Smooth muscle cell of the brain vasculature (primary cell): ENCODE measurements around the gene RABGEF1.
A peak's percentile ranks its signal among the peaks of the same experiment; 100 is the strongest.
"Not testable (repeated sequence)": the region's sequence is repeated elsewhere in the genome, so short reads cannot be mapped to it uniquely, and the experiment has no call there.

Source experiments
- DNase-seq: peaks from one replicate; pipeline ENCODE4 v3.0.0-alpha.2; 2012; ENCODE audit warnings: low read depth, low spot score

RABGEF1 gene

DNA sequence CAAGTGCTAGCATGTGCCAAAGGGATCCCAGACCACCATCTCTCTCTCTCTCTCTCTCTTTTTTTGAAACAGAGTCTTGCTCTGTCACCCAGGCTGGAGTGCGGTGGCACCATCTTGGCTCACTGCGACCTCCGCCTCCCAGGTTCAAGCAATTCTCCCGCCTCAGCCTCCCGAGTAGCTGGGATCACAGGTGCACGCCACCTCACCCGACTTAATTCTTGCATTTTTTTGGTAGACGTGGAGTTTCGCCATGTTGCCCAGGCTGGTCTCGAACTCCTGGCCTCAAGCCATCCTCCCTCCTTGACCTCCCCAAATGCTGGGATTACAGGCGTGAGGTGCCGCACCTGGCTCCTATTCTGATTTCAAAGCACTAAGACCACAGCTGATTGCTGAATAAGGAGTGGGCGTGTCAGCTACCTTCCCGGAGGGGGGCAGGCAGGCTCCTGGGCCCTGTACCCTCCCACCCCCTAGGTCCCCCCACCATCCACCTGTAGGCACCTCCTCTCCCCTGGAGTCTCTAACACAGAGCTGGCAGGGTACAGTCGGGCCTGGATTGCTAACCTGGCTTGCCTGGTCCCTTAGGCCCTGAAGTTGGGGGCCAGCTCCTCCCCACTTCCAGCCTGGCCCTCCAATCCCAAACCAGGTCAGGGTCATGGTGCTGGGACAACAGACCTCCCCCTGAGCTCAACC, 74.8 kb downstream of the RABGEF1 start:
- DNase-seq, result not testable (repeated sequence)

DNA sequence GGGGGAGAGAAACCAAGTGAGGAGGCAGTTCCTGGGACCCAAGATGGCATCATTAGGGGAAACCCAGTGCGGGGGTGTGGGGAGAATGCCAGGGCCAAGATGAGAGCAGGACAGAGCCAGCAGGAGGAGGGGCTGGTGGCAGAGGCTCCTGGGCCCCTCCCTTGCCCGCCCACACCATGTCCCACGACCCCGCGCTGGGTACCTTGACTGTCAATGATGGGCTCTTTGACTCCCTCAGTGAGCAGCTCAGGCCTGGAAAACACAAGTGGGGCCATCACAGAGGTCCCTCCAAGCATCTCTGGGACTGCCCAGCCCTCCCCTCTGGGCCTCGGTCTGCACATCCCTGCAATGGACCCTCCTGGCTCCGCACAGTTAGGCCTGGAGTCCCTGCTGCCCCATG, 75.4 kb downstream of the RABGEF1 start:
- no peak for DNase-seq

DNA sequence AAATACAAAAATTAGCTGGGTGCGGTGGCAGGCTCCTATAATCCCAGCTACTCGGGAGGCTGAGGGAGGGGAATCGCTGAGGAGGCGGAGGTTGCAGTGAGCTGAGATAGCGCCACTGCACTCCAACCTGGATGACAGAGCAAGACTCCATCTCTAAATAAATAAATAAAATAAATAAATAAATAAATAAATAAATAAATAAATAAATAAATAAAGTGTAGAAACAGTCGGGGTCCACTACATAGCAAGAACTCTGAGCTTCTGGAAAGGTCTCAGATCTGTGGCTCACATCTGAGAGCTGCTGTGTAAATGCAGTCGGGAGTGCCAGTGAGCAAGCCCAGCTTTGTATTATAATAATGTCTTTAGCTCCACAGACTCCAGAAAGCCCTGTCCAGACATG, 76.1 kb downstream of the RABGEF1 start:
- DNase-seq, result not testable (repeated sequence)

DNA sequence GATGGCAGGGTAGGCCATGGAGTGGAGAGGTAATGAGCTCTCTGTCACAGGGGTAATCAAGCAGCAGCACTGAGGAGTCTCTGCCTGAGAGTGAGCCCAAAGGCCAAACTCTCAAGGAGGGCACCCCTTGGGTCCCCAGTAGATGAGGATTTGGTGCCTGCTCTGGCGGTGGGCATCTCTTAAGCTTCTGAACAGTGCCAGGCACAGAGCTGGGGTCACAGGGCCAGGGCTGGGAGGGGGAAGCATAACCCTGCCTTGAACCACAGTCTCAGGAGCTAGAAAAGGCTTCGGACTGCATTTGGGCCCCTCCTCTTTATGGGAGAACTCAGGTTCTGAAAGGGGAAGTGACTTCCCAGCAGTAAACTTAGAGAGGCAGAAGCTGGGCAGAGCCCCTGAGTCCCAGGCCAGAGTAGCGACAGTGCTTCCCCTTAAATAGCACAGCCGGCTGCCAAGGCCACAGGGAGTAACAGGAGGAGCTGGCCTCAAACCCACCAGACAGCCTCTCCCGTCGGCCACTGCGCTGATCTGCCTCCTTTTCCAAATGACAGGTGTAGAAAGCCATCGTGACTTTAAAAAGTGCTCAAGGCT, 76.8 kb downstream of the RABGEF1 start:
- not testable (repeated sequence) for DNase-seq

DNA sequence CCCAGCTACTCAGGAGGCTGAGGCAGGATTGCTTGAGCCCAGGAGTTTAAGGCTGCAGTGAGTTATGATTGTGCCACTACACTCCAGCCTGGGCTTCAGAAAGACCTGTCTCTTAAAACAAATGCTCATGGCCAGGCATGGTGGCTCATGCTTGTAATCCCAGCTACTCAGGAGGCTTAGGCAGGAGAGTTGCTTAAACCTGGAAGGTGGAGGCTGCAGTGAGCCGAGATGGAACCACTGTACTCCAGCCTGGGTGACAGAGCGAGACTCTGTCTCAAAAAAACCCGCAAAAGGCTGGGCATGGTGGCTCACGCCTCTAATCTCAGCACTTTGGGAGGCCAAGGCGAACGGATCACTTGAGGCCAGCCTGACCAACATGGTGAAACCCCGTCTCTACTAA, 77.4 kb downstream of the RABGEF1 start:
- not testable (repeated sequence) for DNase-seq

DNA sequence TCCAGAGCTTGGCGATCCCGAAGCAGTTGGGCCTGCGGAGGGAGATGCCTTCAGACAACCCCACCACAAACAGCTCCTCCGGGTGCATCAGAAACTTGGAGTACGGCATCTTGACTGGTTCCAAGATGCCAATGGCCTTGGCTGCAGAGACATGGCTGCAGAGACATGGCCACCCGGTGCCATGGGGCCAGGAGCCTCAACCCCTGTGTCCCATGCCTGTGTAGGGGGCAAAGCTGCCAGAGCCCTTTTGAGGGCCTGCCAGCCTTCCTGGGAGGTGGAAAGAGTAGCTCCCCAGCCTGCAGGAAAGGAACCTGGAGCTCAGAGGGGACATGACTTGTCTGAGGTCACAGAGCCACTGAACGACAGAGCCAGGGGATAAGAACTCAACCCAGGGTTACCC, 83.5 kb downstream of the RABGEF1 start:
- DNase-seq, result no peak

DNA sequence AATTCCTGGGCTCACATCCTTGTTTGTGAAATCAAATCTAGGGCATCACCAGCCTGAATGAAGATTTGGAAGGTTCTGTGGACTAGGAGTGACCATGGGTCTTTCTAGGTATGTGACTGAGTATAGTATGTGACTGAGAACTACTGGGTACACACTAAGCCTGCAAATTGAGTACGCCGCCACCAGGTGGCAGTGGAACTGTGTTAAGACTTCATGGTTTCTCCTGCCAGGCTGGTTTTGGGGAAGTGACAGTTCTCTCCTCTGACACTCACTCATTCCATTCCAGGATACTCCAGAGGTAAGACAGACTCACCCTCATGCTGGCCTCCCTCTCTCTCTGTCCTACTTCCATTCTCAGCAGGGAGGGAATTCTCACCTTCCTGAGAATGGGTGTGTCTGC, 85.0 kb downstream of the RABGEF1 start:
- DNase-seq, result not testable (repeated sequence)

DNA sequence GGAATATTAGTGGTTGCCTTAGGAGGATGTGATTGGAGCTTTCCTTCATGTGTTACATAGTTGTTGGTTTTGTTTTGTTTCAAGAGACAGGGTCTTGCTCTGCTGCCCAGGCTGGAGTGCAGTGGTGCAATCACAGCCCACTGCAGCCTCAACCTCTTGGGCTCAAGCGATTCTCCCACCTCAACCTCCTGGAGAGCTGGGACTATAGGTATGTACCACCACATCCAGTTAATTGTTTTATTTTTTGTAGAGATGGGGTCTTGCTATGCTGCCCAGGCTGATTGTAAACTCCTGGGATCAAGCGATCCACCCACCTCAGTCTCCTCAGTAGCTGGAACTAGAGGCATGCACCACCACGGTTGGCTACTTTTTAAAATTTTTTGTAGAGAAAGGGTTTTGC, 86.1 kb downstream of the RABGEF1 start:
- no peak for DNase-seq

DNA sequence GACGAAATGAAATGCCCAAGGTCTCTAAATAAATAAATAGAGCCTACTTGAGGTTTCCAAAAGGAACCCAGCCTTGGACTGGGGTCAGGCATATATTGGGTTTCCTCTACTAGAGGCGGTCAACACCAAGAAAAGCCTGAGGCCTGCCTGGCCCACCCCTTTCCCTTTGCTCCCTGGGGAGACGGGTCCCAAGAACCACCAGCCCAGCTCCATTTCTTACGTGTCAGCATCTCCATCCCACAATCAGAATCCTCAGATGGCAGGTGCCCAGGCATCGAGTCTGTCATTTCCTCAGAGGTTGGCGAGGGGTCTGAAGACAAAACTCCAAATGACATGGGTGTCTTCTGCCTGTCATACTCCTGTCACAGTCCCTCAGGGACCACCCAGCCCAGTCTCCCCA, 90.4 kb downstream of the RABGEF1 start:
- DNase-seq, result not testable (repeated sequence)

DNA sequence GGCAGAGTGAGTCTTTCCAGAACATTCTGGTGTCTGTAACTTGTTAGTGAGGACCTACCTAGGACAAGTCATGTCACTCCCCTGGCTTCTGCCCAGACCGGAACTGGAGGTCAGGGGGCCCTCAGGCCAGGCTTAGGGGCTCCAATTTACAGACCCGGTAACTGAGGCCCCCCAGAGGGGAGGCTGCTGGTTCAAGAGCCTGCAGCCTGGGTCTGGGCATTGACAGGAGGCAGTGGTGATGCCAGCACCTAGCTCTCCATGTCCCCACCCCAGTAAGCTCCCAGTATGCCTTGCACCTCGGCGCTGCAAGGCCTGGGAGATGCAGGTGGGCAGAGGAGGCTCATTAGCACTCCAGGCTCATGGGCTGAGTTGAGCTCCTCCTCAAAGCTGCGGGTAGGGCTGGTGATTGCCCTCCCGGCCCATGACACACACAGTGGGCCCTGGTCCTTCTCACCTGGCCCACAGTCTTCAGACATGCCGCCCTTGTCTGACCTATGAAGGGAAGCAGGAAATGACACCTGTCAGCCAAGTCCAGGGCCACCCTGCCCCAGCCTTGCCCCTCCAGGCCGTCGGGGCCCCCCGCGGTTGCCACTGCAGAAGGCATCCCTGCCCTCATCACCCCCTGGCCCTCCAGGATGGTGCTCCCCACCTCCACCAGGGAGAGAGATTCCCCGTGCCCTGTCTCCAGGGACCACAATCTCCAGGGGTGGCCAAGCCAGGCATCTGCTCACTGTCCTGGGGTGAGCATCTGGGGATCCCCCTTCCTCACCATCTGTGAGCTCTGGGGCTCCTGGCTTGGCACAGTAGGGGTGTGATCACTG, 92.2 kb downstream of the RABGEF1 start:
- DNase-seq, result no peak

DNA sequence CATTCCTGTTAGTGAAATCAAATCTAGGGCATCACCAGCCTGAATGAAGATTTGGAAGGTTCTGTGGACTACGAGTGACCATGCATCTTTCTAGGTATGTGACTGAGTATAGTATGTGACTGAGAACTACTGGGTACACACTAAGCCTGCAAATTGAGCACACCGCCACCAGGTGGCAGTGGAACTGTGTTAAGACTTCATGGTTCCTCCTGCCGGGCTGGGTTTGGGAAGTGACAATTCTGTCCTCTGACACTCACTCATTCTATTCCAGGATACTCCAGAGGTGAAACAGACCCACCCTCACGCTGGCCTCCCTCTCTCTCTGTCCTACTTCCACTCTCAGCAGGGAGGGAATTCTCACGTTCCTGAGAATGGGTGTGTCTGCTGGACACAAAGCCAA, 96.5 kb downstream of the RABGEF1 start:
- DNase-seq, result no peak

DNA sequence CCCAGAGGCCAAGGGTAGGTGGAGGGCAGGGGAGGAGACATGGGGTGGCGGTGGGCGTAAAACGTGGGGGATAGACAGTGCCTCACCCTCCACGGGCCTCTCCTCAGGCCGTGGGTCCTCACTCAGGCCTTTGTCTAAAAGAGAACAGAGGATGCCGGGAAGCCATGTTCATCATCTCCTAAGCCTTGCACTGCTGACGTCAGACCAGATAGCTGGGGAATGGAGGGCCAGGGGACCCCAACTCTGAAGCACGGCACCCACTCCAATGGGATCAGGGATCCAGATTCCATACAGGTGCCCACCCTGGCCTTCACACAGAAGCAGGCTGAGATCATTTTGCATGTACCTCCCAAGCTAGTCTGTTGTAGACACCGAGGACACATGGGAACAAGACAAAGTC, 97.1 kb downstream of the RABGEF1 start:
- no peak for DNase-seq

DNA sequence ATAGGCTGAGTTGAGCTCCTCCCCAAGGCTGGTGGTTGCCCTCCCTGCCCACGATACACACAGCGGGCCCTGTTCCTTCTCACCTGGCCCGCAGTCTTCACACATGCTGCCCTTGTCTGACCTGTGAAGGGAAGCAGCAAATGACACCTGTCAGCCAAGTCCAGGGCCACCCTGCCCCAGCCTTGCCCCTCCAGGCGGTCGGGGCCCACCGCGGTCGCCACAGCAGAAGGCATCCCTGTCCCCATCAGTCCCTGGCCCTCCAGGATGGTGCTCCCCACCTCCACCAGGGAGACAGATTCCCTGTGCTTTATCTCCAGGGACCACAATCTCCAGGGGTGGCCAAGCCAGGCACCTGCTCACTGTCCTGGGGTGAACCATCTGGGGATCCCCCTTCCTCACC, 99.3 kb downstream of the RABGEF1 start:
- no peak for DNase-seq

DNA sequence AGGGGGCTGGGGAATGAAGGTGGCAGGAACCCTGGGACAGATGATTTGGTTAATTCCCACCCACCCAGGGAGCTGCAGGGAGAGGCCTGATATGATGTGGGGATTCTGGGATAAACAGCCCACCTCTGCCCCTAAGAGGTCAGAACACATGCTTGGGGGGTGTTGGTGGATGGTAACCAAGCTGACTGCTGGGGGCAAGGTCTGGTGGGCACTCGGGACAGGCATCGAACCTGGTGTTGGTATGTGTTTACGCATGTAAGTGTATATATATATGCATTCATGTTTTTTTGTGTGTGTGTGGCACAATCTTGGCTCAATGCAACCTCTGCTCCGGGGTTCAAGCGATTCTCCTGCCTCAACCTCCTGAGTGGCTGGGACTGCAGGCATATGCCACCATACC, 99.8 kb downstream of the RABGEF1 start:
- DNase-seq, result no peak

DNA sequence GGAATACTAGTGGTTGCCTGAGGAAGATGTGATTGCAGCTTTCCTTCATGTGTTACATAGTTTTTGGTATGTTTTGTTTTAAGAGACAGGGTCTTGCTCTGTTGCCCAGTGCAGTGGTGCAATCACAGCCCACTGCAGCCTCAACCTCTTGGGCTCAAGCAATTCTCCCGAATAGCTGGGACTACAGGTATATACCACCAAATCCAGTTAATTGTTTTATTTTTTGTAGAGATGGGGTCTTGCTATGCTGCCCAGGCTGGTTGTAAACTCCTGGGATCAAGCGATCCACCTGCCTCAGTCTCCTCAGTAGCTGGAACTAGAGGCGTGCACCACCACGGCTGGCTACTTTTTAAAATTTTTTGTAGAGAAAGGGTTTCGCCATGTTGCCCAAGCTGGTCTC, 101.4 kb downstream of the RABGEF1 start:
- DNase-seq, result no peak

DNA sequence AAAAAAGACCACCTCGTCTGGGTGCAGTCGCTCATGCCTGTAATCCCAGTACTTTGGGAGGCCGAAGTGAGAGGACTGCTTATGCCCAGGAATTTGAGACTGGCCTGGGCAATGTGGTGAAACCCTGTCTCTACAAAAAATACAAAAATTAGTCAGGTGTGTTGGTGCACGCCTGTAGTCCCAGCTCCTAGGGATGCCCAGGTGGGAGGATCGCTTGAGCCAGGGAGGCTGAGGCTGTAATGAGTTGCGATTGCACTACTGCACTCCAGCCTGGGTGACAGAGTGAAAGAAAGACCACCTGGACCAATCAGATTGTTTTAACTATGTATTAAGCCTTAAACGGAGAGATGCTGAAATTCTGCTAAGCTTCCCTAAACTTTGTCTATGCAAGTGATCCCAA, 103.0 kb downstream of the RABGEF1 start:
- not testable (repeated sequence) for DNase-seq

DNA sequence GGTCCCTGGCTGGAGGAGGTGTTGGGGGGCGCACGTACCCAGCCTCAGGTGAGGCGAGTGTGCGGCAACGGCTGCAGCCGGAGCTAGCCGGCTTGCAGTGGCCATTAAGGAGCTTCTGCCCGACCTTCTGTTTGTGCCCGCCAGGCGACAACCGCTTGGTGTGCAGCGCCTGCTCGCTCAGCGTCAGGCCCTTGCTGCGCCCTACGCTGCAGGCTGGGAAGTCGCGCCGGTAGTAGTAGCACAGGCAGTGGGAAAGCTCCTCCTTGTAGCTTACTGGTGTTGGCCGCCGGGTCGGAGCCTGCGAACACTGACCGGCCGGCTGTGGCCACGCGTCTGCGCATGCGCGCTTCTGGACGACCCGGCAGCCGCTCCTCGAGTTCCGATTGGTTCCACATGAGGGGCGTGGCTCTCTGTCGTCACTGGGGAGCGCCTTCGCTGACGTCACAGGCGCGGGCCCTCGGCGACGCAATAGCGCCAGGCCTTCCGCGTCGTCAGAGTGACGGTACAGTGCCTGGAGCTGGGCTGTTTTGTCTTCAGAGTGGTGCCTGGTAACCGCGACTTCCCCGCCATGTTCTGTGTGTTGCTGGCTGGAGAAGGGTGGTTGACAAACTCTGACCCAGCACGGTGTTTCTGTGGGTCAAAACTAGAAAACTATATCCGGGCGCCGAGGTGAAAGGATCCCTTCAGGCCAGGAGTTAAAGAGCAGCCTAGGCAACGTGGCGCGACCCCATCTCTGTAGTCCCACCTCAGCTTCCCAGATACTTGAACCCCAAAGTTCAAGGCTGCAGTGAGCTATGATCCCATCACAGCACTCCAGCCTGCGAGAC, 104.2 kb downstream of the RABGEF1 start:
- DNase-seq, result peak; percentile 96

DNA sequence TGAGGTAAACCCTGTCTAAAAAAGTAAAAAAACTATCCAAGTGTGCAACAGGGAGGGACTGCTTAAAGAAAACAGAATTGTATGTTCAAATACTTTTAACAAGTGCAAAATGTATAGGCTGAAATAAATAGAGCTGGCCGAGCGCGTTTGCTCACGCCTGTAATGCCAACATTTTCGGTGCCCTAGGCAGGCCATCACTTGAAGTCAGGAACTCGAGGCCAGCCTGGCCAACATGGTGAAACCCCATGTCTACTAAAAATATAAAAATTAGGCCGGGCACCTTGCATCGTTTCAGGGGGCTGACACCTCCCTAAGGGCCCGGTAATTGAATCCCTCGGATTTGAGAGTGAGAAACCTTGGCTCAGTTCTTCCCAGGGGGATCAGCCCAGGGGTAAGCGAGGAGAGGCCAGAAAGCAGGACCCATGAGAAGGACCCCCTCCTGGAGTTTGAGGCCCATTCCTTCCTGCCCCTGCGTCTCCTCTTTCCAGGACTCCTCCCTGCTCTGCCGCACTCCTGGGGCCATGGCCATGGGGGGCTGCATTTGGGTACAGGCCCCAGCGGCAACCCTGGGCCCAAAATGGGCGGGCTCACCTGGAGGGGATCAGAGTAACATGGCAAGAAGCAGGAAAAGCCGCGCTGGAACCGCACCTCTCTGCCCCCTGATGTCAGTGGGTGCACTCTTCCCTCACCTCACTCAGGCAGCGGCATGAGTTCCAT, 105.0 kb downstream of the RABGEF1 start:
- DNase-seq, result no peak

DNA sequence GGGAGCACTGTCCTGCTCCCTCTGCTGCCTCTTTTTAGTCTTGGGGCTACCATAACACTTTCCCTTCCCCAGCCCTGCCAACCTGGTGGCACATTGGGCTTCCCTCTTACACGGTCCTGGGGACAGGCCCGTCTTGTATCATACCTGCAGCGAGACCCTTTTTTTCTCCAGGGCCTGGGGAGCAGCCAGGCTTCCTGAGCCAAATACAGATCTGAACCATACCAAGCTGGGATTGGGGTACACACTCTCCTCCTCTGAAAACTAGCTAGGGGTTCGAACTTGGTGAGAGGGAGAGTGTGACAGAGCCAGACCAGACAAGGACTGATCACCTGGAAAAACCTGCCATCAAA, 105.5 kb downstream of the RABGEF1 start:
- not testable (repeated sequence) for DNase-seq

DNA sequence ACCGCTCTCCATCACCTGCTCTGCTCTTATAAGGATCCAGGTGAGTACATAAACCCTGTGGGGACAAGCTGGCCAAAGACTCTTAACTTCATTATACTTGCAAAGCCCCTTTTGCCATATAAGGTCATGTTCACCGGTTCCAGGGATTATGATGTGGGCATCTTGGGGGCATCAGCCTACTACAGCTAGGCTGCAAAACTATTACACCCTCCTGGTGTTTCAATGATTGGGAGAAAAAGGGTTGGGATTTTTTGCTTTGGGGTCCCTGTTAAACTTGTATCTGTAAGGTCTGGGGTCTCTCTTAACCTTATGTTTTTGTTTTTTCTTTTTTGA, 107.0 kb downstream of the RABGEF1 start:
- not testable (repeated sequence) for DNase-seq
